ENCODE data around the gene RFTN1.

DNA sequence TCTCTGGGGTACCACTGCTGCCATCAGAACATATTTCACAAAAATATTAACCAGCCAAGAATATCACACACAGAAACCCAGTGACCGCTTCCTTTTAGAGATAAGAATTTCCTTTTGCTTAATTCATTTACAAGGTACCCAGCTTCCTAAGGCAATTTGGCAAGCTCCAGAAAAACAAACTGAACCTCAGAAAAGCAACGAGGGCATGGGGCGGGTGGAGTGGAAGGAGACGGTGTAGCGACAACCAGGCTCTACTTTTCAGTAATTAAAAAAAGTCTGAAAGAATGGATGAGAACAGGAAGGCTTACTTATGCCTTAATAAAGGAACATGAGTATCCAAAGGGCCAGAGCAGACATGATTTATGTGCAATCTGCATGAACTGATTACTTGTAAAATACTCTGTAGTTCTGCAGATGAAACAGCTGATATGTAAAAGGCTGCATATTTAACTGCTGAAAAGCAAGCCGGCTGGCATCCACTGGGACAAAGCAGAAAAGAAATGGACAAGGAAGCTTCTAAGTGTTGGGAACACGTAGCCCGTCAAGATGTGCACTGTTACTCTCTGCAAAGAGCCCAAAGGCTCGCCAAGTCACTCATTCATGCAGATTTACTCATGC, 18.6 kb downstream of the RFTN1 start:
- TF ChIP-seq, protein P1, sequence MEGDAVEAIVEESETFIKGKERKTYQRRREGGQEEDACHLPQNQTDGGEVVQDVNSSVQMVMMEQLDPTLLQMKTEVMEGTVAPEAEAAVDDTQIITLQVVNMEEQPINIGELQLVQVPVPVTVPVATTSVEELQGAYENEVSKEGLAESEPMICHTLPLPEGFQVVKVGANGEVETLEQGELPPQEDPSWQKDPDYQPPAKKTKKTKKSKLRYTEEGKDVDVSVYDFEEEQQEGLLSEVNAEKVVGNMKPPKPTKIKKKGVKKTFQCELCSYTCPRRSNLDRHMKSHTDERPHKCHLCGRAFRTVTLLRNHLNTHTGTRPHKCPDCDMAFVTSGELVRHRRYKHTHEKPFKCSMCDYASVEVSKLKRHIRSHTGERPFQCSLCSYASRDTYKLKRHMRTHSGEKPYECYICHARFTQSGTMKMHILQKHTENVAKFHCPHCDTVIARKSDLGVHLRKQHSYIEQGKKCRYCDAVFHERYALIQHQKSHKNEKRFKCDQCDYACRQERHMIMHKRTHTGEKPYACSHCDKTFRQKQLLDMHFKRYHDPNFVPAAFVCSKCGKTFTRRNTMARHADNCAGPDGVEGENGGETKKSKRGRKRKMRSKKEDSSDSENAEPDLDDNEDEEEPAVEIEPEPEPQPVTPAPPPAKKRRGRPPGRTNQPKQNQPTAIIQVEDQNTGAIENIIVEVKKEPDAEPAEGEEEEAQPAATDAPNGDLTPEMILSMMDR (IDR thresholded peaks at IDR 0.05) = no peak
- no peak for TF ChIP-seq POLR2A (IDR thresholded peaks at IDR 0.05)

Measured in heart left ventricle (tissue), 13 donors.